ENCODE results near the gene NR4A3.

NR4A3 gene

DNA sequence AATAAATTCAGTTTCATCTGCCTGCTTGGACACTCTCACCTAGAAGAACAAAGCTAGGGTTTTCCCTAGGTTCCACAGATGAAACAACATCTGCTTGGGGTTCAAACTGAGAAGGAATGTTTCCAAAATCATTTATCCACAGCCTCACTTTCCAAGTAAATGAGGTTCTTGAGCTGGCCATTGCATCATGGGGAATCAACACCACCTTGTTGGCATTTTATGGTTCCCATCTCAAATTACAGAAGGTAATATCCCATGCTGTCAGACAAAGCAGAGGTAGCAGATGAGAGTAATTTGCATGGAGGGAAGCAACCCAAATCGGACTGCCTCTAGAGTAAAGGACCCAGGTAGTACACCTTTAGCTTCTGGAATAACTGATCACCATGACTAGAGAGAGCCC, 10.5 kb upstream of the NR4A3 start:
- H3K4me3 ChIP-seq (ENCODE audit: low read depth, low read length): no peak overlapping the region
- no peak for DNase-seq (ENCODE audit: low read depth, low spot score)
- TF ChIP-seq, protein P1, sequence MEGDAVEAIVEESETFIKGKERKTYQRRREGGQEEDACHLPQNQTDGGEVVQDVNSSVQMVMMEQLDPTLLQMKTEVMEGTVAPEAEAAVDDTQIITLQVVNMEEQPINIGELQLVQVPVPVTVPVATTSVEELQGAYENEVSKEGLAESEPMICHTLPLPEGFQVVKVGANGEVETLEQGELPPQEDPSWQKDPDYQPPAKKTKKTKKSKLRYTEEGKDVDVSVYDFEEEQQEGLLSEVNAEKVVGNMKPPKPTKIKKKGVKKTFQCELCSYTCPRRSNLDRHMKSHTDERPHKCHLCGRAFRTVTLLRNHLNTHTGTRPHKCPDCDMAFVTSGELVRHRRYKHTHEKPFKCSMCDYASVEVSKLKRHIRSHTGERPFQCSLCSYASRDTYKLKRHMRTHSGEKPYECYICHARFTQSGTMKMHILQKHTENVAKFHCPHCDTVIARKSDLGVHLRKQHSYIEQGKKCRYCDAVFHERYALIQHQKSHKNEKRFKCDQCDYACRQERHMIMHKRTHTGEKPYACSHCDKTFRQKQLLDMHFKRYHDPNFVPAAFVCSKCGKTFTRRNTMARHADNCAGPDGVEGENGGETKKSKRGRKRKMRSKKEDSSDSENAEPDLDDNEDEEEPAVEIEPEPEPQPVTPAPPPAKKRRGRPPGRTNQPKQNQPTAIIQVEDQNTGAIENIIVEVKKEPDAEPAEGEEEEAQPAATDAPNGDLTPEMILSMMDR (IDR thresholded peaks at IDR 0.05; ENCODE audit: insufficient read depth, low read length, missing control alignments): no peak
- ChIA-PET POLR2A (interaction anchor here (0.8 kb wide), 1 partner anchor 8 kb away, joined by 3 read pairs; no protein-coding TSS in a partner anchor), CTCF (interaction anchor here (0.9 kb wide), 1 partner anchor 202 kb away, joined by 5 read pairs; no protein-coding TSS in a partner anchor)

DNA sequence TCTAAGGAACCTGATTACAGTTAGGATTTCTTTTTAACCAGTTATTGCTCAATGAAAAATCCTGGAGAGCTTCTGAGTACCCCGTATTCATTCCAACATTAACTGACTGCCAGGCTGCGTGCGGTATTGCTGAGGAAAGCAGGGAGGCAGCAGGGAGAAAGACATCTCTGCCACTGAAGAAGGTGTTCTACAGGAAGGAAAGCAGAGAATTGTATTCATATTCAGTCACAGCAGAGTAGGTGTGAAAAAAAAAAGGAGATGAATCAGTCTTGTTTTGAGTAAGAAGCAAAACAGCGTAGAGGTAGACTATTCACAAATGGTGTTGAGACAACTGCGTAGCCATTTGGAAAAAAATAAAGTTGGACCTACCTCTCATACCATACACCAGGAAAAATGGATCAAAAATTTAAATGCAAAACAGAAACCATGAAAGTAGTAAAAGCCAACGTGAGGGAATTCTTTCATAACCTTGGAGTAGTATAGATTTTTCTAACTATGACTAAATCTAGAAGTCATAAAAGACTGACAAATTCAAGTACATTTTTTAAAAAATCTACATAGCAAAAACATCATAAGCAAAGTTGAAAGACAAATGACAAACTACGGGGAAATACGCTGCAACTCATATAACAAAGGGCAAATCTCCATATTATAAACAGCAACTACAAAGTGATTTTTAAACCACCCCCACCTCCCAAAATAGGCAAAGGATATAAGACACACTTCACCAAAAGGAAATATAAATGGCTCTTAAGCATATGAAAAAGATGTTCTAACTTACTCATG, 9.9 kb upstream of the NR4A3 start:
- TF ChIP-seq, protein P1 (IDR thresholded peaks at IDR 0.05; ENCODE audit: insufficient read depth, low read length, missing control alignments): no peak
- DNase-seq (ENCODE audit: low read depth, low spot score): no peak
- ChIA-PET POLR2A (no interaction called here), CTCF (no interaction called here)
- H3K4me3 ChIP-seq (ENCODE audit: low read depth, low read length): no peak overlapping the region

DNA sequence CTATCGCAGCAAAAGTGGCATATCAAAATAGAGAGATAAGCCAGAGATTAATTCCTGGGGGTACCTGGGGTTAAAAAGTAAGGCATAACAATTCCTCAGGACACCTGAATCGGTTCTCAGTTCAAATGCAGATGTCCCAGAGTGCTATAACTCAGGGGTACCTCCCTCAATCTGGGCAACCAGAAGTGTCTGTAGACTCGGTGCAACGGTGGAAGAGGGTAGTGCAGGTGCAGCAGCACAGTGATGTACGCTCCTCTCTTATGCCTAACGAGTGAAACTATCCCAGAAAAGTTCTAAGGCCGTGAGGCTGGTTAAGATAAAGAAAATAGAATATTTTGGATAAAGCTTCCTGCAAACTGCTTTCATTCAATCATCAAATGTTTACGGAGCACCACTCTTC, 7.9 kb upstream of the NR4A3 start:
- POLR2A ChIA-PET: no interaction called here
- CTCF ChIA-PET: no interaction called here
- TF ChIP-seq, protein P1 (IDR thresholded peaks at IDR 0.05; ENCODE audit: insufficient read depth, low read length, missing control alignments): no peak
- no peak overlapping the region for H3K4me3 ChIP-seq (ENCODE audit: low read depth, low read length)
- no peak for DNase-seq (ENCODE audit: low read depth, low spot score)

DNA sequence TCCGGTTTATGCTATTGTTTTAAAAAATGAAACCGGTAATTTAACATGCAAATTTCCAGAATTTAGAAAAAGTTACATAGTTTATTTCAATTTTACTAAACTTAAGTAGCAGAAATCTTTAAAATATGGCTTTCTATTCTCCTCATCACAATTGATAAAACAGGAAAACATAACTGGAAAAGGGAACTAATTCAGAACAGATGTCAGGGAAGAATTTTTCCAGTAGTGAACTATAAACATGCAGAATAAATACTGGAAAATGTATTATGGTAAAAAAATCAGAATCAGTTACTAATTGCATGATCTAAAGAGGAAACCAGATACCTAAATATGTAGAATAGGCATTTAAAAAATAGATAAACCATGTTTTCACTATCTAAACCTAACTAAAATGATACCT, 7.3 kb upstream of the NR4A3 start:
- DNase-seq (ENCODE audit: low read depth, low spot score): no peak
- POLR2A ChIA-PET: no interaction called here
- TF ChIP-seq, protein P1 (IDR thresholded peaks at IDR 0.05; ENCODE audit: insufficient read depth, low read length, missing control alignments): no peak
- CTCF ChIA-PET: interaction anchor here (0.6 to 1.0 kb wide), 2 partner anchors 8 to 621 kb away, joined by 3 to 4 read pairs; no protein-coding TSS in a partner anchor
- no peak overlapping the region for H3K4me3 ChIP-seq (ENCODE audit: low read depth, low read length)

DNA sequence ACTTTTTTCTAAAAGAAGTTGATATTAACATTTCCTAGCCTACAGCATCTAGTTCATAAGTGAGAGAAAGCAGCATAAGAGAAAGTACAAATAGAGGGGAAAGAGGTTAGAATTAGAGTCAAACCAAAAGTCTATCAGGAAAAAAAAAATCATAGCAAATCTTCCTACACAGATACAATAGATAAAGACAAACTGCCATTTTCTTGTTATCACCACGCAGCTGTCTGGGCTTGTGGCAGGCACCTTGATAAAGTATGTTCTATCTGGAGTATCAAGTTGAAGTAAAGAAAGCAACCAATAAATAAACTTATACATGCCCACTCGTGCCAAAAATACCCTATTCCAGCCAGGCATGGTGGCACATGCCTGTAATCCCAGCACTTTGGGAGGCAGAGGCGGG, 5.3 kb upstream of the NR4A3 start:
- POLR2A ChIA-PET: no interaction called here
- no peak overlapping the region for H3K4me3 ChIP-seq (ENCODE audit: low read depth, low read length)
- DNase-seq (ENCODE audit: low read depth, low spot score): no peak
- TF ChIP-seq, protein P1 (IDR thresholded peaks at IDR 0.05; ENCODE audit: insufficient read depth, low read length, missing control alignments): no peak
- CTCF ChIA-PET: no interaction called here

DNA sequence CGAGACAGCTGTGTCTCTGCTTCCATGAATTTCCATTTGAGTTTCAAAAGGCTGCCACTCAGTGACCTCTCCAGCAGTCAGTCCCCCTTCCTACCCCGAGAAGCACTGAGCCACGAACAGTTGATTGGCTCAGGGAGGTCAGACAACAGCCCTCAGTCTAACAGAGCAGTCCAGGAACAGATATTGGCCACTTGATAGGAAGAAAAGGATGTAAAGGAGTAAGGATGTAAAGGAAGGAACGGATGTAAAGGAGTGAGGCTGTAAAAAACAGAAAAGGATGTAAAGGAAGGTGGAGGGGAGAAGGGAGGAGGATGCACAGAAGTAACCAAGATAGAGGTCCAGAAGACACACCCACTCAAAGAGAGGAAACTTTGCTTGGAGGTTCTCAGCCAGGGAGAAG, 3.2 kb upstream of the NR4A3 start:
- DNase-seq (ENCODE audit: low read depth, low spot score): no peak
- POLR2A ChIA-PET: interaction anchor here (0.6 kb wide), 2 partner anchors 8 to 556 kb away, joined by 3 read pairs; no protein-coding TSS in a partner anchor
- H3K4me3 ChIP-seq (ENCODE audit: low read depth, low read length): peak overlapping the region; percentile 81
- CTCF ChIA-PET: interaction anchor here (0.9 to 1.1 kb wide), 2 partner anchors 8 to 633 kb away, joined by 4 read pairs; no protein-coding TSS in a partner anchor
- TF ChIP-seq, protein P1 (IDR thresholded peaks at IDR 0.05; ENCODE audit: insufficient read depth, low read length, missing control alignments): no peak

All from AG04449 (cell line).